Melanocyte of skin (primary cell): Measurements from ENCODE around the gene BCCIP. TPM values are rescaled to one million over a fixed set of nuclear protein-coding genes. Genes with fewer than 3 reads are reported as not detected.

ENCODE experiments used
- small RNA-seq, 2 donors: library from RNA; depleted of rRNA; stranded (forward); fragments of <200 nt; gene quantifications; one replicate each; pipeline ENCODE3, GENCODE V24; 2012
- total RNA-seq, 2 donors: library from RNA; depleted of rRNA; stranded (reverse); fragments of >200 nt; gene quantifications; 2 replicates each; pipeline ENCODE4 v1.2.3, GENCODE V29; 2012

Gene BCCIP
- total RNA-seq, result 10 to 100 TPM; 28.2 to 50.3 TPM

DNA sequence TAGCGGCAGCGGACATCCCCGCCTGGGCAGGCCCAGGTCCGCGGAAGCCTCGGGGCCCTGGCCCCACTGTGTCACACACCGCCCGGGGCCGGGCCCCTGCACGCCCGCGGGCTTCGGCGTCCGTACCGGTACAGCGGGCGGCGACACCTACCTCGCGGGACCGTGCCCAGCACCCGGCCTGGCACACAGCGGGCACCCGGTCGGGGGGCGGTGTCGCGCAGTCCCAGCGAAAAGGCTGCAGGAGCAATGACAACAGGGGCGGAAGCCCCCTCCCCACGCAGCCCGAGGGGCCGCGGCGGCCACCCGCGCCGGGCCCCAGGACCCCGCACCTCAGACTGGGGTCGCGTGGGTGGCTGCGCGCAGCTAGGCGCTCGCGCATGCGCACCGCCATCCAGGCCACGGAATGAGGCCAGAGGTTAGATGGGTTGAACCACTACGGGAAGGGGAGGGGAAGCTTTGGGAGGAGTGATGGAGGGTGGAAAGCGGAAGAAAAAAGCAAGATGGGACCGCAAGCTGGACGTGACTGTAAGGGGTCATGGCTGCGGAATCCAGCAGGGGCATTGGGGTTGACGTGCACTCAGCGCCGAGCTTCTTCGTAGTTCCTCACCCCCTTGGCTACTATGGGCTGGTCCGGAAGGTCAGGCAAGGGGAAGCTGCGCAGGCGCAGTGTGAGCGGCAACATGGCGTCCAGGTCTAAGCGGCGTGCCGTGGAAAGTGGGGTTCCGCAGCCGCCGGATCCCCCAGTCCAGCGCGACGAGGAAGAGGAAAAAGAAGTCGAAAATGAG, at the start of gene BCCIP, which contains the start of gene UROS:
BCCIP (plus strand) TSS at position 669 of the 785 bp plus-strand sequence; CDS start at position 681, 12 bp downstream.
UROS (minus strand) TSS at position 381 of the 785 bp plus-strand sequence. CDS start 6,759 bp downstream, outside the sequence.

DNA sequence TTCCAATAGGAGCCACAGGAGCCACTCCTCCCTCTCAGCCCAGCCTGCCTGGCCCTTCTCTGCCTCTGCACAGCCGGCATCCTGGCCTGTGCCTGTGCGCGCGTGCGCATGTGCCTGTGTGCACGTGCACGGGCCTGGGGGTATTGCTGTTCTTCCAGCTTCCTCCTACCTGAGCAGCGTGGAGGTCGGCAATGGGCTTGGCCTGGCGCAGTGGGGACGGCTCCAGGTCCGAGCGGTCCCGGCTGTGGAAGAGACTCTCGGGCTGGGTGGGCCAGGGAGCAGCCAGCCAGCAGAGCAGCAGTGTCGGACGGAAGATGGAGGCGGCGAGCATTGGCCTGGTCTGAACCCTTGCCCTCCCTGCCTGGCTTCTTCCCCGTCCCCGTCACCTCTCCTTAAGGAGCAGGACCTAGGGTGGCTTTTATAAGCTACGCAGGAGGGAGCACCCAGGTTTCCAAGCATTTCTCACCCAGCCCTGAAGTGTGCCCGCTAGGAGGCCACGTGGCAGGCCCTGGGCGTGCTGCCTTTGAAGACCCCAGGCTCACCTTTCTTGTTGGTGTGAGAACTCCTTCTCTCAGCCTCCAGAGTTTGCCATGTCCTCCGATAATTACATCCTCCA, 47.7 kb upstream of the BCCIP start, which contains the start of gene MMP21:
MMP21 (minus strand) TSS at position 331 of the 616 bp plus-strand sequence; CDS start at position 331, 0 bp downstream.

DNA sequence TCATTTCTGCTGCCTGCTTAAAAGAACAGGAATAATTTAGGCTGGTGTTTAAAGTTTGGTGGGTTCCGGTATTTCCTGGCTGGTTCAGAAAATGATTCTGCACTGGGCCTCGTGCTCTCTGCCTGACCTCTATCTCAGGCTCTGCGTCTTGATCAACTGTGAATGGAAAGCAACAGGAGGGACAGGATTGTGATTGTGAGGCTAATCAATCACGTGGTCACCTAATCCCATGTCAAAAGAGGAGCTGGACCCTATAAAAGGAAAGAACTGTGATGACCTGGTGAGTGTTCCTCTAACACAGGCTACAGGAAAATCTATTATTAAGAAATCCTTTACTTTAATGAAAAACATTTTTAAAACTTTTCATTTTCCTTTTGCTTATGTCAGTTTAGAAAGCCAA, 57.8 kb downstream of the BCCIP start, which contains the start of gene DHX32:
DHX32 (minus strand) TSS at position 101 of the 400 bp plus-strand sequence. CDS start 468 bp downstream, outside the sequence.

Small RNAs within 50 kb of the gene (small RNA-seq; reads per million reads assigned to genes)
- 0.47 to 1.1 reads per million in 2 donors for gene MIR4484
- 0 reads per million in 2 donors for gene RF00017

Other genes with a start within 250 kb of the BCCIP start
- not detected for gene TEX36, start 140.4 kb upstream of the BCCIP start, total RNA-seq
- gene EDRF1, start 103.8 kb upstream of the BCCIP start, total RNA-seq, result 10 to 100 TPM; 20.3 to 27.0 TPM
- under 1 TPM in 1 of 2 donors, not detected in 1; under 0.01 TPM for gene MMP21, start 47.7 kb upstream of the BCCIP start, total RNA-seq
- gene UROS, start 288 bp upstream of the BCCIP start, total RNA-seq, result 10 to 100 TPM; 91.9 to 94.6 TPM
- 10 to 100 TPM; 33.0 to 51.0 TPM for gene DHX32, start 57.7 kb downstream of the BCCIP start, total RNA-seq
- 1 to 10 TPM in 1 of 2 donors, under 1 TPM in 1; 0.67 to 1.4 TPM for gene FANK1, start 73.0 kb downstream of the BCCIP start, total RNA-seq